ENCODE results near the gene TTC3. TPM values are rescaled to one million over a fixed set of nuclear protein-coding genes. Genes with fewer than 3 reads are reported as not detected.

Gene TTC3
- total RNA-seq, 1 experiment from 2014 or later = 259 TPM

- DNase-seq (ENCODE audit: low read depth in 1 of 2, low spot score in 2 of 2) = no peak
Observed at GRCh38 chr21:37224861-37225839, 152.1 kb downstream of the TTC3 start.

GRCh38 chr21:37226041-37226920 is 153.2 kb downstream of the TTC3 start:
- no peaks in the 10 kb centered on the region for H3K9me3 ChIP-seq (replicated peaks)
- peaks cover 71% of the 10 kb centered on the region for H3K36me3 ChIP-seq
- H3K4me1 ChIP-seq (replicated peaks) = peaks cover 2% of the 10 kb centered on the region
- no peak for DNase-seq (ENCODE audit: low read depth in 1 of 2, low spot score in 2 of 2)
- H3K4me3 ChIP-seq = no peak overlapping the region
- H3K27ac ChIP-seq = no peak overlapping the region
- H3K27me3 ChIP-seq (replicated peaks) = no peaks in the 10 kb centered on the region

More at GRCh38 chr21:37224861-37225839, 152.1 kb downstream of the TTC3 start:
- no peak overlapping the region for H3K4me3 ChIP-seq
- no peak overlapping the region for H3K27ac ChIP-seq
- no peaks in the 10 kb centered on the region for H3K9me3 ChIP-seq (replicated peaks)
- peaks cover 12% of the 10 kb centered on the region for H3K4me1 ChIP-seq (replicated peaks)
- peaks cover 63% of the 10 kb centered on the region for H3K36me3 ChIP-seq
- no peaks in the 10 kb centered on the region for H3K27me3 ChIP-seq (replicated peaks)

- Histone ChIP-seq H3K27me3 (replicated peaks) (no peaks in the 10 kb centered on the region), H3K36me3 (peaks cover 79% of the 10 kb centered on the region), H3K27ac (no peak overlapping the region), H3K9me3 (replicated peaks) (no peaks in the 10 kb centered on the region), H3K4me1 (replicated peaks) (no peaks in the 10 kb centered on the region; the same call in 1 of the 2 replicates), H3K4me3 (no peak overlapping the region)
- no peak for DNase-seq (ENCODE audit: low read depth in 1 of 2, low spot score in 2 of 2)
Observed at GRCh38 chr21:37227071-37228002, 154.3 kb downstream of the TTC3 start.

- Histone ChIP-seq H3K9me3 (replicated peaks) (no peaks in the 10 kb centered on the region), H3K4me1 (replicated peaks) (no peaks in the 10 kb centered on the region; the same call in 1 of the 2 replicates), H3K4me3 (no peak overlapping the region), H3K27me3 (replicated peaks) (no peaks in the 10 kb centered on the region), H3K36me3 (peaks cover 84% of the 10 kb centered on the region), H3K27ac (no peak overlapping the region)
- no peak for DNase-seq (ENCODE audit: low read depth in 1 of 2, low spot score in 2 of 2)
Observed at GRCh38 chr21:37228003-37228400, 154.9 kb downstream of the TTC3 start.

- no peaks in the 10 kb centered on the region for H3K4me1 ChIP-seq (replicated peaks)
Observed at GRCh38 chr21:37230632-37231248, 157.7 kb downstream of the TTC3 start.

GRCh38 chr21:37231249-37231645 is 158.2 kb downstream of the TTC3 start:
- Histone ChIP-seq H3K27me3 (replicated peaks) (no peaks in the 10 kb centered on the region), H3K27ac (no peak overlapping the region), H3K4me1 (replicated peaks) (no peaks in the 10 kb centered on the region), H3K36me3 (peaks cover 65% of the 10 kb centered on the region), H3K4me3 (no peak overlapping the region), H3K9me3 (replicated peaks) (no peaks in the 10 kb centered on the region)
- DNase-seq (ENCODE audit: low read depth in 1 of 2, low spot score in 2 of 2) = no peak

More at GRCh38 chr21:37230632-37231248, 157.7 kb downstream of the TTC3 start:
- peaks cover 66% of the 10 kb centered on the region for H3K36me3 ChIP-seq
- H3K4me3 ChIP-seq = no peak overlapping the region
- no peaks in the 10 kb centered on the region for H3K9me3 ChIP-seq (replicated peaks)
- H3K27ac ChIP-seq = no peak overlapping the region
- no peaks in the 10 kb centered on the region for H3K27me3 ChIP-seq (replicated peaks)
- no peak for DNase-seq (ENCODE audit: low read depth in 1 of 2, low spot score in 2 of 2)

GRCh38 chr21:37231671-37232070 is 158.6 kb downstream of the TTC3 start:
- H3K4me3 ChIP-seq = no peak overlapping the region
- H3K4me1 ChIP-seq (replicated peaks) = no peaks in the 10 kb centered on the region
- DNase-seq (ENCODE audit: low read depth in 1 of 2, low spot score in 2 of 2) = no peak
- H3K36me3 ChIP-seq = peaks cover 65% of the 10 kb centered on the region
- H3K27ac ChIP-seq = no peak overlapping the region
- H3K9me3 ChIP-seq (replicated peaks) = no peaks in the 10 kb centered on the region
- no peaks in the 10 kb centered on the region for H3K27me3 ChIP-seq (replicated peaks)

- no peaks in the 10 kb centered on the region for H3K4me1 ChIP-seq (replicated peaks)
- H3K4me3 ChIP-seq = no peak overlapping the region
- H3K9me3 ChIP-seq (replicated peaks) = no peaks in the 10 kb centered on the region
- peaks cover 58% of the 10 kb centered on the region for H3K36me3 ChIP-seq
- DNase-seq (ENCODE audit: low read depth in 1 of 2, low spot score in 2 of 2) = no peak
- H3K27me3 ChIP-seq (replicated peaks) = no peaks in the 10 kb centered on the region
- H3K27ac ChIP-seq = no peak overlapping the region
Observed at GRCh38 chr21:37232274-37233018, 159.4 kb downstream of the TTC3 start.

GRCh38 chr21:37233551-37234146 is 160.6 kb downstream of the TTC3 start:
- no peak for DNase-seq (ENCODE audit: low read depth in 1 of 2, low spot score in 2 of 2)
- Histone ChIP-seq H3K27ac (no peak overlapping the region), H3K27me3 (replicated peaks) (no peaks in the 10 kb centered on the region), H3K4me3 (no peak overlapping the region), H3K36me3 (peaks cover 46% of the 10 kb centered on the region), H3K4me1 (replicated peaks) (no peaks in the 10 kb centered on the region), H3K9me3 (replicated peaks) (no peaks in the 10 kb centered on the region)

GRCh38 chr21:37237346-37237745 is 164.3 kb downstream of the TTC3 start:
- Histone ChIP-seq H3K4me3 (no peak overlapping the region), H3K36me3 (peaks cover 31% of the 10 kb centered on the region), H3K27ac (no peak overlapping the region), H3K9me3 (replicated peaks) (no peaks in the 10 kb centered on the region), H3K27me3 (replicated peaks) (no peaks in the 10 kb centered on the region), H3K4me1 (replicated peaks) (no peaks in the 10 kb centered on the region)
- DNase-seq (ENCODE audit: low read depth in 1 of 2, low spot score in 2 of 2) = no peak

GRCh38 chr21:37237764-37238163 is 164.7 kb downstream of the TTC3 start:
- DNase-seq (ENCODE audit: low read depth in 1 of 2, low spot score in 2 of 2) = no peak
- no peaks in the 10 kb centered on the region for H3K27me3 ChIP-seq (replicated peaks)
- no peaks in the 10 kb centered on the region for H3K4me1 ChIP-seq (replicated peaks)
- no peak overlapping the region for H3K4me3 ChIP-seq
- no peaks in the 10 kb centered on the region for H3K9me3 ChIP-seq (replicated peaks)
- H3K27ac ChIP-seq = no peak overlapping the region
- peaks cover 26% of the 10 kb centered on the region for H3K36me3 ChIP-seq

- Histone ChIP-seq H3K4me3 (no peak overlapping the region), H3K27ac (no peak overlapping the region), H3K9me3 (replicated peaks) (no peaks in the 10 kb centered on the region), H3K4me1 (replicated peaks) (no peaks in the 10 kb centered on the region), H3K27me3 (replicated peaks) (no peaks in the 10 kb centered on the region), H3K36me3 (peaks cover 19% of the 10 kb centered on the region)
- DNase-seq (ENCODE audit: low read depth in 1 of 2, low spot score in 2 of 2) = no peak
Observed at GRCh38 chr21:37240978-37241377, 167.9 kb downstream of the TTC3 start.
